Activated T-helper 9 cell treated with anti-CD3 and anti-CD28 coated beads, Interleukin-2, amount 50 U/mL, for 16 hours (primary cell): ENCODE measurements around the gene HDGFL3.
"Not testable (repeated sequence)": the region's sequence is repeated elsewhere in the genome, so short reads cannot be mapped to it uniquely, and the experiment has no call there.

Experiments
- DNase-seq: peaks from one replicate; pipeline ENCODE4 v3.0.0-alpha.2; 2020; ENCODE audit warnings: low read depth

Gene HDGFL3

GRCh38 chr15:83193721-83194120 is 13.9 kb downstream of the HDGFL3 start:
- no peak for DNase-seq

DNA sequence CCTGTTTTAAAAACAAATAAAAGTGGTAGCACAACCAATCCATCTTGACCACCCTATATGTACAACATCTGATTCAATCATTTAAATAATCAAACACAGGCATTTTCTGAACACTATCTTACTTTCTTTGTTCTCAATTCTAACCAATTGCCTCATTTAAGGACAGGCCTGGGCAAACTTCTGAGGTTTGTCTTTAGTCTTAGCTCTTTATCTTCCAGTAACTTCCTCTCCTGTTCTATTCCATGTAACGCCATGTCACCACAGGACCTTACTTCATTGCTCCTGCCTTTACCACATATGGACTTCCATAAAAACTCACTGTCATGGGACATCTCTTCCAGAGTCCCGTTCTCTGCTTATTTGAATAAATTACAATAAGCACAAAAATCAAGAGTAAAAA is 14.9 kb downstream of the HDGFL3 start:
- DNase-seq, result no peak

- no peak for DNase-seq
These were observed 17.2 kb downstream of the HDGFL3 start for GRCh38 chr15:83190450-83190849.

GRCh38 chr15:83185561-83185960 is 22.1 kb downstream of the HDGFL3 start:
- no peak for DNase-seq

DNA sequence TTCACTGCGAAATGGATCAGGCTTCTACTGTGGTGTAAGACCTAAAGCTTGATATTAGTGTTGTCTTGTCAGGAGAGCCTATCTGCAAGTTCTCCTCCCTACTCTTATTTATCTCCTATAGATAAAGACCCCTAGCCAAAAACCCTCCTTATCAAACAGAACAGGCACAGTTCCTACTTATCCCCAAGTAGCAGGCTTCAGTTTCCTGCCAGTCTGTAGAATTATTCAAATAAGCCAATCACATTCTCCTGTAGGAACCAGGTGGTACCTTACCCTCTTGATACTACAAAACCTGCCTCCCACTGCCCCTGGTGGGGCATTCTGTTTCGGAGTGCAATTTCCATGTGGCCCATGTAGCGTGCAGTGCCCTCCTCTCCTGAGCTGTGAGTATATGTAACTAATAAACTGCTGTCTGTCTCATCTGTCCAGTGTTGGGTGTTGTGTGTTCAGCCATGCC is 28.7 kb downstream of the HDGFL3 start:
- no peak for DNase-seq

DNA sequence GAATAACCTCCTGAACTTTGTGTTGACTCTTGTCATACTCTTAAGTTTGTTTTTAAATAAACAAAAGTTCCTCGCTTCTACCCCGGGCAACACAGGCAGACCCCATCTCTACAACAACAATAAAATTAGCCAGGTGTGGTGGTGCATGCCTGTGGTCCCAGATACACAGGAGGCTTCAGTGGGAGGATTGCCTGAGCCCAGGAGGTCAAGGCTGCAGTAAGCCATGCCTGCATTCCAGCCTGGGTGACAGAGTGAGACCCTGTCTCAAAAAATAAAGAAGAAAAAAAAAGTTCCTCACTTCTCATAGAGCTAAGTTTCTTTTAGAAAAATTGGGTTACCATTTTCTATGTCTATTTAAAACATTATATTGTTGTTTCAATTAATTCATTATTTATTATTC is 29.2 kb downstream of the HDGFL3 start:
- no peak for DNase-seq

- no peak for DNase-seq
These were observed 32.7 kb downstream of the HDGFL3 start for GRCh38 chr15:83174891-83175290.

- no peak for DNase-seq
These were observed 37.0 kb downstream of the HDGFL3 start for GRCh38 chr15:83170474-83171165.

DNA sequence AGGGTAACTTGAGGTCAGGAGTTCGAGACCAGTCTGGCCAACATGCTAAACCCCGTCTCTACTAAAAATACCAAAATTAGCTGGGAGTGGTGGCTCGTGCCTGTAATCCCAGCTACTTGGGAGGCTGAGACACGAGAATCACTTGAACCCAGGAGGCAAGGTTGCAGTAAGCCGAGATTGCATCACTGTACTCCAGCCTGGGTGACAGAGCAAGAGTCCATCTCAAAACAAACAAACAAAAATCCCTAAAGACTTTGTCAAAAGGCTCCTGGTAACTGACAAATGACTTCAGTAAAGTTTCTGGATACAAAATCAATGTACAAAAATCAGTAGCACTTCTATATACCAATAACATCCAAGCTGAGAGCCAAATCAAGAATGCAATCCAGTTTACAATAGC is 38.0 kb downstream of the HDGFL3 start:
- not testable (repeated sequence) for DNase-seq

GRCh38 chr15:83166830-83167229 is 40.8 kb downstream of the HDGFL3 start:
- DNase-seq, result no peak

DNA sequence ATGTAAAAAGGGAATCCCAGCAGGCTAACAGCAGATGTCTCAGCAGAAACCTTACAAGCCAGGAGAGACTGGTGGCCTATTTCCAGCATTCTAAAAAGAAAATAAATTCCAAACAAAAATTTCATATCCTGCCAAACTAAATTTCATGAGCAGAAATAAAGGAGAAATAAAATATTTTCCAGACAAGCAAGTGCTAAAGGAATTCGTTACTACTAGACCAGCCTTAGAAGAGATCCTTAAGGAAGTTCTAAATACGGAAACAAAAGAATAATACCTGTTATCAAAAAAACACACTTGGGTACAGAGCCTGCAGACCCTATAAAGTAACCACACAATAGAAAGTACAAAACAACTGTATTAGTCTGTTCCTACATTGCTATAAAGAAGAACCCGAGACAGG is 41.4 kb downstream of the HDGFL3 start:
- DNase-seq, result no peak

DNA sequence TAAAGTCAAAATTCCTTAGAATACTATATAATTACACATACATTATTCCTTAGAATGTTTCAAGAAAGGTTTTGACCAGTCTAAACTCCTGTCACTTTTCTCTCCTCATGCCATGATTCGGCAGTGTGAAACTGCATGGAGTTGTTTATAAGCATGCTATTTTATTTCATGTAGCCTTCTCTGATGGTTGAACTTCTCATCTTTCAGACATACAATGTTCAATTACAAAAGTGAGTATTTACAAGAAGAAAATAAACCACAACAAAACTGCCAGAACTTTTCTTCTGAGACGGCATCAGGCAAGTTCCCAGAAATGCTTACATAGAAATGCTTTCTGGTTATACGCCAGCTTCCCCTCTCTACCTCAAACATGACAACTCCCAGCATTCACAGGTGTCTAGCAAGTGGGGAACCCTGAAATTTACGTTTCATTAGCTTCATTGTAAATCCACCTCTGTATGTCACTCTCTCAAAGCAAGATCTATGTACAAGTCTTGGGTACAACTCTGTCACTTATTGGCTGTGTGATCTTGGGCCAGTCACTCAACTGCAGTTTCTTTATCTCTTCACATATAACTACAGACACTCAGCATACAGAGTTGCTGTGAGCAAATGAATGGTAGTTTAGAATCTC is 42.7 kb downstream of the HDGFL3 start:
- no peak for DNase-seq

DNA sequence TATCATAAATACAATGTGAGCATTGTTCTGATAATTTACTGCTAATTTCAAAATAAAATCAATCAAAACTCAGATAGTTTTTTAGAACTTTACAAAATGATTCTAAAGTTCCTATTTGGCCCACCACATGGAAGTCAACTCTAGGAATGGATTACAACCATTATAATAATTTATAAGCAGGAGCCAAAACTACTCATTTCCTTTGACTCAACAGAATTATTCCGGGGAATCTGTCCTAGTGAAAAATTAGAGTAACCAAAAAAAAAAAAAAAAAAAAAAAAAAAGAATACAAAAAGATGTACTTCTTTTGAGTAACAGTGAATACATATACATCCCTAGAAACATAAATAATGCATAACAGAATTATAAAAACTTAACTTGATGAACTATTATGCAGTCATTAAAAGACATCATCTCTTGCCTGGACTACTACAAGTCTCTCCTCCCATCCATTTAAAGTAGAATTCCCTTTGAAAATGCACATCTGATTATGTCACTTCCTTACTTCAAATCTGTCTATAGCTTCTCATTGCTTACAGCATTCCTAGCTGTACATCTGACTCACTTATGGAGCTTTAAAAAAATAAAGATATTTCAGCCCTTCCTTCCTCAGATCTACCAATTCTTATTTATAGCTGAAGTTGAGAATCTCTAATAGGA is 43.4 kb downstream of the HDGFL3 start:
- DNase-seq, result no peak

GRCh38 chr15:83163032-83163431 is 44.6 kb downstream of the HDGFL3 start:
- no peak for DNase-seq

DNA sequence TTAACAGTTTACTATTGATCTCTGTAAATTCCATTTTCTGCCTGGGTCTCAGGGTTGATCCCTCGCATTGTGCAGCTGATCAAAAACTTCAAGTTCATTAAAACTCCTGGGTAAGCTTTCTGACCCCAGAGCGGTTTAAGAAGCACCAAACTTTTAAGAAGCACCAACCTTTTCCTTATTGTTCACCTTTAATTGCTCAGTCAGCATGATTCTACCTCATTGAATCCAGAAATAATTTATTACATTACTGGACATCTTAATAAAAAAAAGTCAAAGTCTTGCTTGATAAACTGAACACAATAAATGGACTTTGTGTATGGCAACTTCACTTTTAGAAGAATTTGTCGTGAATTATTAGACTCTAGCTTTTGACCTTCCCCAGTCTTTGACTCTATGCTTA is 46.9 kb downstream of the HDGFL3 start:
- DNase-seq, result no peak

- no peak for DNase-seq
These were observed 49.2 kb downstream of the HDGFL3 start for GRCh38 chr15:83158393-83158792.

- DNase-seq, result no peak
These were observed 51.7 kb downstream of the HDGFL3 start for GRCh38 chr15:83155942-83156341.

GRCh38 chr15:83153288-83153687 is 54.3 kb downstream of the HDGFL3 start:
- DNase-seq, result no peak

GRCh38 chr15:83144771-83145170 is 62.9 kb downstream of the HDGFL3 start:
- DNase-seq, result no peak

GRCh38 chr15:83142151-83142550 is 65.5 kb downstream of the HDGFL3 start:
- not testable (repeated sequence) for DNase-seq

DNA sequence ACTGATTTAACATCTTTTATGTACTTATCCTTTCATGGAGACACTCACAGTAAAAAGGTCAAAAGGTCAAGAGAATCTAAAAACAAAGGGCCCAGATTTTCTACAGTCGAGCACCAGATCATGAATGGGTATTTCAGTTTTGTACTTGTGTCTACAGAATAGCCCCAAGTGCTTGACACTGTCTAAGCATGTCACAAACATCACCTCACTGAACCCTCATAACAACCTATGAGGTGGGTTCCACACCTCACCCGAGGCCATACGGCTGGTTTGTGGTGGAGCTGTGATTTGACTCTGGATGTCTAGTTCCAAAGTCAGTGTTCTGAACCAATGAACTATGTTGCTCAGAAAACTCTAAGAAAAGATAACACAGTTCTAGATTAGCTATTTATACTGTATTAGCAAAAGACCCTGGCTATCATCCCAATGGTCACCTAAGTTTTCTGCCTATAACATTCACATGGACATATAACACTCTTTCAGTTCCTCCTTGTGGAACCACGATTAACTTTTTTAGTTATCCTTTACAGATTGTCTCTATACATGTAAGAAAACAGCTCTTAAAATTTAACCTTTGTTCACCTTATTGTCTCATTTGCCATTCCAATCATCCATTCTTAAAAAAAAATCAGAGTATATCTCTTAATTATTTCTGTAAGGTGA is 74.6 kb downstream of the HDGFL3 start:
- no peak for DNase-seq

DNA sequence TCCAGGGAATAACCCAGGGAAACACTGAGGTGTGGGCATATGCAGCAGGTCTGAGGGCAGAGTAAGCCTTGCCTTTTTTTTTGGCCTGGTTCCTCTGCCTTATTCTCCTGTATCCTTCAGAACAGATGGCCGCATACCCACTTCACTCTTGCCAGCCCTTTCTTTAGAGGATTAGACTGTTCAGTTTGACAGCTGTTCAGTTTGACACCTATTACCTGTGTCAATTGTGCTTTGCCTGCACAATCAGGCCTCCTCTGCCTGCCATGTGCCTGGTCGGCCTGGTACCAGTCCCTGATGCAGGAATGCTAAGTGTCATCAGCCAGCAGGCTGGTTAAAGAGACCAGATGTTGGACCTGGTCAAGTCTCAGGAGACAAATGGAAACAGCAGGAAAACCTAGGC is 77.8 kb downstream of the HDGFL3 start:
- DNase-seq, result no peak
